Hepatocyte (in vitro differentiated cells): ENCODE results near the gene FBXO36. TPM values are rescaled to one million over a fixed set of nuclear protein-coding genes. Genes with fewer than 3 reads are reported as not detected.
A peak's percentile ranks its signal among the peaks of the same experiment; 100 is the strongest.

Source experiments
- DNase-seq: peaks from one replicate; pipeline ENCODE4 v3.0.0-alpha.2; 2016; ENCODE audit warnings: low spot score
- H2AFZ ChIP-seq: fragments of 200-600 bp; sonication (generic); 2 replicates; pipeline ENCODE4 v1.6.0; 2016; ENCODE audit warnings: antibody characterized with exemption, mild to moderate bottlenecking
- H3K27ac ChIP-seq: fragments of 200-600 bp; sonication (generic); 2 replicates; pipeline ENCODE4 v1.5.1; 2016; ENCODE audit warnings: mild to moderate bottlenecking
- H3K27me3 ChIP-seq: fragments of 200-600 bp; sonication (generic); 2 replicates; pipeline ENCODE4 v1.6.1; 2016
- H3K36me3 ChIP-seq: fragments of 200-600 bp; sonication (generic); replicated peaks from 2 replicates; pipeline ENCODE4 v1.5.1; 2016; ENCODE audit warnings: low read depth; ENCODE audit not compliant: insufficient read depth
- H3K4me1 ChIP-seq: fragments of 200-600 bp; sonication (generic); 2 replicates; pipeline ENCODE4 v1.5.1; 2016; ENCODE audit warnings: mild to moderate bottlenecking, moderate library complexity; ENCODE audit not compliant: insufficient read depth
- H3K4me2 ChIP-seq: fragments of 200-600 bp; sonication (generic); 2 replicates; pipeline ENCODE4 v1.6.0; 2016
- H3K4me3 ChIP-seq: fragments of 200-600 bp; sonication (generic); 2 replicates; pipeline ENCODE4 v1.5.1; 2016; ENCODE audit warnings: mild to moderate bottlenecking
- H3K79me2 ChIP-seq: fragments of 200-600 bp; sonication (generic); 2 replicates; pipeline ENCODE4 v1.6.0; 2017; ENCODE audit warnings: mild to moderate bottlenecking
- H3K9me2 ChIP-seq: fragments of 200-600 bp; sonication (generic); replicated peaks from 2 replicates; pipeline ENCODE4 v1.6.0; 2017; ENCODE audit warnings: mild to moderate bottlenecking; ENCODE audit not compliant: insufficient read depth
- H3K9me3 ChIP-seq: fragments of 200-600 bp; sonication (generic); 2 replicates; pipeline ENCODE4 v1.5.1; 2016; ENCODE audit warnings: low read depth, mild to moderate bottlenecking
- H4K20me1 ChIP-seq: fragments of 200-600 bp; sonication (generic); 2 replicates; pipeline ENCODE4 v1.6.0; 2016; ENCODE audit warnings: mild to moderate bottlenecking; ENCODE audit not compliant: insufficient read depth, poor library complexity, severe bottlenecking
- CTCF ChIP-seq: fragments of 200-600 bp; sonication (generic); IDR thresholded peaks from 2 replicates; pipeline ENCODE4 v1.5.1; 2016; ENCODE audit warnings: antibody characterized with exemption, mild to moderate bottlenecking; ENCODE audit not compliant: poor library complexity
- EZH2 ChIP-seq: fragments of 200-600 bp; sonication (generic); IDR thresholded peaks from 2 replicates; pipeline ENCODE4 v1.6.1; 2016; ENCODE audit warnings: antibody characterized with exemption, mild to moderate bottlenecking, borderline replicate concordance
- EZH2phosphoT487 ChIP-seq: fragments of 200-600 bp; sonication (generic); IDR thresholded peaks from one replicate; pipeline ENCODE4 v1.6.1; 2018; ENCODE audit warnings: antibody characterized with exemption, mild to moderate bottlenecking, low read depth, moderate library complexity; ENCODE audit not compliant: unreplicated experiment, severe bottlenecking
- WGBS: methylation state at CpG from one replicate; pipeline ENCODE4 v1.1.6; 2016; ENCODE audit warnings: low lambda C conversion rate; ENCODE audit errors: missing lambda C conversion rate; 5-methylcytosine and 5-hydroxymethylcytosine counted together
- polyA plus RNA-seq: library from polyadenylated mRNA; unstranded; fragments of >200 nt; fragmentation: Nextera tagmentation; extraction: Ambion mirVana; gene quantifications from 2 replicates; pipeline ENCODE4 v1.2.1, GENCODE V29; 2016
- total RNA-seq: library from RNA; depleted of rRNA; stranded (reverse); fragments of >200 nt; gene quantifications from 2 replicates; pipeline ENCODE4 v1.2.3, GENCODE V29; 2014

Gene FBXO36
- total and polyA plus RNA-seq, 2 experiments from 2014 or later = 2.6 to 6.1 TPM

- Histone ChIP-seq H4K20me1 (no peaks in the 10 kb centered on the region), H2AFZ (peak overlapping the region; percentile 32), H3K27me3 (no peaks in the 10 kb centered on the region), H3K4me1 (peaks cover 10% of the 10 kb centered on the region), H3K79me2 (no peaks in the 10 kb centered on the region), H3K9me3 (no peaks in the 10 kb centered on the region), H3K4me2 (no peak overlapping the region), H3K4me3 (no peak overlapping the region), H3K27ac (no peak overlapping the region), H3K36me3 (no peaks in the 10 kb centered on the region), H3K9me2 (no peaks in the 10 kb centered on the region)
- no peak for TF ChIP-seq EZH2
- TF ChIP-seq CTCF = peak; percentile 73
- whole genome bisulfite sequencing = 59% methylated on average over 12 of the region's 12 CpGs
- peak; percentile 78 for DNase-seq
These were observed 85.8 kb downstream of the FBXO36 start for GRCh38 chr2:230007931-230008707.

DNA sequence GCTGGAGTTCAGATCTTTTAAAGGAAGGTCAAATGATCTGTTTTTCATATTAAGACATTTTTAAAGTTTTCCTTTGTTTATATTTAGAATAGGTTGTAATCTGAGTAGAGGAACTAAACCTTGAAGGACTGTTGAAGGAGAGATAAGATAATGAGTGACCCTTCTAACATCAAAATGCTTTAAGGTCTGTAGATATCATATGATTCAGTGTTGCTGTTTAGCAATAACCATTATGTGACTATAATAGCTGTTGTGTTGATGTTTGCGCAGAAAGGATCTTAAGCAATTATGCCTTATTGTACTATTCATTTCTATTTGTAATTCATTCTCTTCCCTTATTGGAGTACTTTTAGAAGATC is 86.4 kb downstream of the FBXO36 start:
- Histone ChIP-seq H3K9me2 (no peaks in the 10 kb centered on the region), H3K4me3 (no peak overlapping the region), H3K9me3 (no peaks in the 10 kb centered on the region), H4K20me1 (no peaks in the 10 kb centered on the region), H2AFZ (peak overlapping the region; percentile 32), H3K79me2 (no peaks in the 10 kb centered on the region), H3K36me3 (no peaks in the 10 kb centered on the region), H3K27ac (no peak overlapping the region), H3K4me2 (no peak overlapping the region), H3K27me3 (no peaks in the 10 kb centered on the region), H3K4me1 (peaks cover 10% of the 10 kb centered on the region)
- whole genome bisulfite sequencing = 91% methylated on average over 1 of the region's 1 CpG
- no peak for DNase-seq
- TF ChIP-seq EZH2phosphoT487 (no peak), CTCF (no peak), EZH2 (no peak)

GRCh38 chr2:230010501-230010900 is 88.2 kb downstream of the FBXO36 start:
- Histone ChIP-seq H3K4me2 (no peak overlapping the region), H3K4me3 (no peak overlapping the region), H3K27me3 (no peaks in the 10 kb centered on the region), H3K27ac (no peak overlapping the region), H3K4me1 (peaks cover 10% of the 10 kb centered on the region), H2AFZ (no peak overlapping the region), H3K79me2 (no peaks in the 10 kb centered on the region), H4K20me1 (no peaks in the 10 kb centered on the region), H3K9me2 (no peaks in the 10 kb centered on the region), H3K9me3 (no peaks in the 10 kb centered on the region), H3K36me3 (no peaks in the 10 kb centered on the region)
- 89% methylated on average over 6 of the region's 6 CpGs for WGBS
- no peak for TF ChIP-seq EZH2
- TF ChIP-seq EZH2phosphoT487 = no peak
- no peak for TF ChIP-seq CTCF
- DNase-seq = no peak
